ENCODE results near the gene CACNB4.

GRCh38 chr2:152034257-152034801 lies 64.5 kb downstream of the CACNB4 start:
- TF ChIP-seq CTCF (conservative IDR thresholded peaks at IDR 0.05; ENCODE audit: low read length) (no peak), EZH2phosphoT487 (IDR thresholded peaks at IDR 0.05; ENCODE audit: borderline replicate concordance, low read depth, low read length) (no peak)

Measured in OCI-LY7 (cell line).